ENCODE data around the gene DPY19L1. TPM values are rescaled to one million over a fixed set of nuclear protein-coding genes. Genes with fewer than 3 reads are reported as not detected.
"Not testable (repeated sequence)": the region's sequence is repeated elsewhere in the genome, so short reads cannot be mapped to it uniquely, and the experiment has no call there.

The DPY19L1 gene
- total RNA-seq, 4 donors from 2014 or later = 11.7 to 22.9 (median 17.2) TPM

GRCh38 chr7:35048390-35048789 lies 11.1 kb upstream of the DPY19L1 start:
- ATAC-seq, H3K4me3 ChIP-seq, H3K4me1 ChIP-seq, H3K36me3 ChIP-seq, H3K27me3 ChIP-seq, H3K9me3 ChIP-seq, H3K27ac ChIP-seq: not testable (repeated sequence)
- 100% methylated on average over 2 of the region's 2 CpGs for WGBS, 2 donors (ENCODE audit: low coverage in 1 of 2)

GRCh38 chr7:35047912-35048305 lies 10.6 kb upstream of the DPY19L1 start:
- 76 to 85% methylated on average over 2 of the region's 2 CpGs for WGBS, 2 donors (ENCODE audit: low coverage in 1 of 2)

GRCh38 chr7:35047263-35047911 lies 10.1 kb upstream of the DPY19L1 start:
- not testable (repeated sequence) for H3K27me3 ChIP-seq, H3K9me3 ChIP-seq, H3K4me3 ChIP-seq, ATAC-seq, H3K36me3 ChIP-seq, H3K4me1 ChIP-seq, H3K27ac ChIP-seq
- WGBS, 2 donors (ENCODE audit: low coverage in 1 of 2) = 79 to 100% methylated on average over 2 to 3 of the region's 3 CpGs

More at GRCh38 chr7:35047912-35048305, 10.6 kb upstream of the DPY19L1 start:
- H3K27me3 ChIP-seq, H3K9me3 ChIP-seq, H3K4me3 ChIP-seq, H3K27ac ChIP-seq, H3K4me1 ChIP-seq, H3K36me3 ChIP-seq, ATAC-seq: not testable (repeated sequence)

GRCh38 chr7:35043301-35043700 lies 6.0 kb upstream of the DPY19L1 start:
- H3K27me3 ChIP-seq, H3K4me1 ChIP-seq, H3K27ac ChIP-seq, H3K36me3 ChIP-seq, H3K4me3 ChIP-seq, H3K9me3 ChIP-seq, ATAC-seq: not testable (repeated sequence)
- WGBS, 2 donors (ENCODE audit: low coverage in 1 of 2) = 74 to 100% methylated on average over 2 of the region's 2 CpGs

- Histone ChIP-seq H3K27me3 (no peaks in the 10 kb centered on the region), H3K9me3 (no peaks in the 10 kb centered on the region), H3K36me3 (no peaks in the 10 kb centered on the region), H3K27ac (no peak overlapping the region), H3K4me3 (no peak overlapping the region), H3K4me1 (peaks cover 1 to 13% (median 2%) of the 10 kb centered on the region in 3 donors)
- no peak for ATAC-seq
- no peak for TF ChIP-seq POLR2A (IDR thresholded peaks at IDR 0.05)
- no peak for TF ChIP-seq POLR2AphosphoS5 (IDR thresholded peaks at IDR 0.05)
- no peak for TF ChIP-seq CTCF (IDR thresholded peaks at IDR 0.05)
- TF ChIP-seq EP300 (IDR thresholded peaks at IDR 0.05) = no peak
Observed at GRCh38 chr7:35040906-35041305, 3.6 kb upstream of the DPY19L1 start.

- no peak overlapping the region for H3K27ac ChIP-seq
Observed at GRCh38 chr7:35039343-35039742, 2.1 kb upstream of the DPY19L1 start.

More at GRCh38 chr7:35039343-35039742, 2.1 kb upstream of the DPY19L1 start:
- Histone ChIP-seq H3K27me3 (no peaks in the 10 kb centered on the region), H3K4me1 (peaks cover 4 to 25% (median 5%) of the 10 kb centered on the region in 3 donors), H3K36me3 (no peaks in the 10 kb centered on the region), H3K4me3 (no peak overlapping the region), H3K9me3 (no peaks in the 10 kb centered on the region)
- TF ChIP-seq POLR2AphosphoS5 (IDR thresholded peaks at IDR 0.05) = no peak
- no peak for TF ChIP-seq EP300 (IDR thresholded peaks at IDR 0.05)
- no peak for TF ChIP-seq CTCF (IDR thresholded peaks at IDR 0.05)
- no peak for TF ChIP-seq POLR2A (IDR thresholded peaks at IDR 0.05)
- WGBS, 2 donors (ENCODE audit: low coverage in 1 of 2) = 94 to 100% methylated on average over 2 to 5 of the region's 5 CpGs
- no peak for ATAC-seq
